CD4-positive, alpha-beta T cell treated with Interleukin-21 for 1 hour (primary cell): Measurements from ENCODE around the gene GPR12.
A peak's percentile ranks its signal among the peaks of the same experiment; 100 is the strongest.

Experiments used
- DNase-seq: peaks from one replicate; pipeline ENCODE4 v3.0.0-alpha.2; 2020

The GPR12 gene, protein sequence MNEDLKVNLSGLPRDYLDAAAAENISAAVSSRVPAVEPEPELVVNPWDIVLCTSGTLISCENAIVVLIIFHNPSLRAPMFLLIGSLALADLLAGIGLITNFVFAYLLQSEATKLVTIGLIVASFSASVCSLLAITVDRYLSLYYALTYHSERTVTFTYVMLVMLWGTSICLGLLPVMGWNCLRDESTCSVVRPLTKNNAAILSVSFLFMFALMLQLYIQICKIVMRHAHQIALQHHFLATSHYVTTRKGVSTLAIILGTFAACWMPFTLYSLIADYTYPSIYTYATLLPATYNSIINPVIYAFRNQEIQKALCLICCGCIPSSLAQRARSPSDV

DNA sequence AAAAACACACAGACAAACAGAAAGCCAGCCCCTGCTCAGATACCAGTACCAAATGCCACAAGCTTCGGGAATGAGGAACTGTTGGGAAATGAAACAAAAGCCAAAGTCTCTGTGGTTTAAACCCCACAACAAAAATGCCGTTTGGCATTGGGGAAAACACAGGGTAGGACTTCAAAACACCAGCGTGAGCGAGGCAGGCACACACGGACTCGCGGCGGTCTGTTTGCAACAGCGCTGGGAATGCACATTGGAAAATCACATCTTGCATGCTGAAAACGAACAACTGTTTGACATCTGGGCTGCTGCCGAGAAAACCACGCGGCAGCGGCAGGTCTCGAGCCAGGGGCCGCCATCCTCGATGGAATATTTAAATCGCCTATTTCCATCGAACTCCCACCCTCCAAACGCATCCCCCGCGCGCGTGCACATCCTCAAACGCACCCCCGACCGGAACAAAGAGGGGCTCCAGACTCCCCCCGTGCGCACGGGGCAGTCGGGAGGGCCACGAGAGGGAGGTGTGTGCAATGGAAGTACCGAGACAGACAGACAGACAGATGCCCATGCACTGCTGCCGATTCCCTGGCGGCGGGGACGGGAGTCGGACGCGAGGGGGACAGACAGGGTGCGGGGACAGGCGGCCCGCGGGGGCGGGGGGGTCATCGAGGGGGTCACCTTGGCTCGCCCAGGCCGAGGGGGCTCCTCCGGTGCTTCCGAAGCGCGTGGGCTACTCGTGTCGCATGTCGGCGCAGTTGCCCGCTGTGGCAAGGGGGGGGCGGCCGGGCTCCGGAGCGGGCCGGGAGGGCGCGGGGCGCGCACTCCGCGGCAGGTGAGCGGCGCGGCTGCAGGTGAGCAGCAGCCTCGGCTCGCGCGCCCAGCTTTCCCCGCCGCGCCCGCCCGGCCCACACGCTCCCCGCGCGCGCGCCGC is at the start of gene GPR12:
GPR12 (minus strand) TSS at position 880 of the 925 bp plus-strand sequence. CDS start 959 bp downstream, outside the sequence.
- DNase-seq: no peak

DNA sequence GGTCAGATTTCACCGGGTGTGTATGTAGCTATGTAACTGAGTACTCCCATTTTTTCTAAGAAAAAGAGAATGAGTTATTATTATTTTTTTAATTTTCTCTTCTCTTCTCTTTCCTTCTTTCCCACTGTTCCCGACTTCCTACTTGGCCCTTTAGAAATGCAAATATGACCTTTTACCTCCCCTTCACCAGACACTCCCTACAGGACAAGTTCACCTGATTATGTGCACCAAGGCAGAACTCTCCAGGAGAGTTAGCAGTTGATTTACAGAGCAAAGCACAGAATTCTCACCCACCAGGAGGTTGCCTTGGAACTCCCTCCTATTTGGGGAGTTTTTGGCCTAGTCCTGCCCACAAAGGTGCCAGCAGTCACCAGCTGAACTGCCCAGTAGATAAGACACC is 49.5 kb upstream of the GPR12 start:
- DNase-seq: no peak

DNA sequence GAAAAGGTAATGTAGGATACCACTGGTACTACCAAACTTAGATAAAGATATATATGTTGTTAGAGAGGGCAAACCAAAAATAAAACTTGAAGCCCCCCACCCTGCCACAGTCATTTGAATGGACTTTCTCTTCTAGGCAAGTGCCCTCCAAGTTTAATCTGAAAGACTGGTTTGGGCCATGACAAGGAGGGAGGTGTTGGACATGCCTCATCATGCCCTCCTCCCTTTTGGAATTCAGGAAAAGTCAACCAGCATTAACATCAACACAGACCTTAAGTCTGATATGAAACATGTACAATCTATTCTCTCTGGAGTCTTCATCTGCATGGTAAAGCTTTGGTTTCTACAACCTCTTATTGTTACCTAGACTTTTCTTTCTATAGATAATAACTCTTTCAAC is 46.3 kb upstream of the GPR12 start:
- no peak for DNase-seq

DNA sequence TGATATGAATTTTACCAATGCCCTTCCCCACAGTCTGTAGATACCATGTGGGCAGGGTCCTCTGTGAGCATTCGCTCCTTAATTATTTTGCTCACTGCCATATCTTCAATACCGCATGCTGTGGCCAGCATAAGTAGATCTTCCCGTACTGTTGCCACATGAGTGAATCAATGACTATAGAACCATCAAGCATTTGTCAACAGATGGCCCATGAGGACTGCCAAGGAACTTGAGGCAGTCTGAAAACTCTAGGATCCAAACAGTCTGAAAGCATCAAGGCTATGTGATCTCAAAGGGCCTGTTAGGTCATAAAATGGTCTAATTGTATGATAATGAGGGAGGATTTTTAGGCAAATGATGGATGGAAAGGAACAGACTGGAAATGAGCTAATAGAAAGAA is 27.4 kb upstream of the GPR12 start:
- DNase-seq: no peak

DNA sequence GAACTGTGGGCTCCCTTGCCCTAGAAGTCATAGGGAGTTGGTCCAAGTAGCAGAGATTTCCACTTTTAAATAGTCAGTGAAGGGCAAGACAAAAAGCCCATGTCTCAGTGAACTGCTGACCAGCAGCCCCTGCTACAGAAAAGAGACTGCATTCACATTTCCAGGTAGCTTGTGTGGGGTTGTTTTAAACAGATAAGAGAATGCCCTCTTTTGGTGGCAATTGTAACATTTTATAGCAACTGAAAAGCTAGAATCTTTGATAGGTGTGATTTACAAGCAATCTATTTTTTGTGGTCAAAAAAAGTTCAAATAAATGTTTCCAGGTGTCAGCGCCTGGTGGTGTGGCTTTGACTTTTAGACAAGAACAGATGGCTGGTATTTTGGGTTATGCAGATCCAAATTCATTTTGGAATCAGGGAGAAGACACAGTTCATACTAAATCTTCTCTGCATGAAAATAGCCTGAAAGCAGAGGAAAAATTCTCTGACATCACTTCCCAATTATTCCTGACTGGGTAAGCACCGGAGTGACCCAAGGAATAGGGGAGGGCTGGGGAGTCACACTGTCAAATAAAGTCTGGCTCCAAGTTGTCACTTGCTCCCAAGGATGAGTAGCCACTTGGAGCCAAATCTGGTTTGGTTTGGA is 26.2 kb upstream of the GPR12 start:
- DNase-seq: no peak

DNA sequence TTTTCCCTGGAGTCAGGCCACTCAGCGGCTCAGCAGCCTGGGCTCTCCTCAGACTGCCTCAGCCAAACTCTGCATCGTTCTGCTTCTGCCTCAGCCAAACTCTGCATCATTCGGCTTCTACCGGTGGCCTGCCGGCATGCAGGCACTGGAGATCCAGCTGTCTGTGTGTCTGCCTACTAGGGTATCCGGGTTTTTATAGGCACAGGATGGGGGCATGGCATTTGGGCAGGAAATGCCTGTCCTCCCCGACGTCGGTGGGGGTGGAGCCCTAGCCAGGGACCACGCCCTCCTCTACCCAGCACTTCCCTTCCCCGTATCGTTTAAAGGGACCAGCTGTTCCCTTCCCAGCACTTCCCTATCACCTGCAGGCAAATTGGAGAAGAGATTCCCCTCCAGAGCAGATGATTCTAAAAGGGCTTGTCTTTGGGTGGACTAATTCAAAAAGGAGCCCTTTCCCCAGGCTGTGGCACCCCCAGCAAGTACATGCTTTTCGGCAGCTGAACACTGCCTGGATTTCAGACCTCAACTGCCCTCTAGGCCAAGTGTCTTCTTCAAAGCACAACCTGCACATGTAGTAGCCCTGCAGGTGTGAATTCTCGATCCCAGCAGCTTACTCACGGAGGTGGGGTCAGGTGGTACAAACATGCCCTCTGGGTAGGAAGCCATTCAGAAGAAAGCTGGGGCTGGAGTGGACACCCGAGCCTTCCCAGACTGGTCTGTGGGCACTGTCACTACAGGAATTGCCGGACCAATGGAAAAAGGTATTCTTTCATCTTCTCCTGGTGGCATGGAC is 25.4 kb upstream of the GPR12 start:
- peak; percentile 80 for DNase-seq

DNA sequence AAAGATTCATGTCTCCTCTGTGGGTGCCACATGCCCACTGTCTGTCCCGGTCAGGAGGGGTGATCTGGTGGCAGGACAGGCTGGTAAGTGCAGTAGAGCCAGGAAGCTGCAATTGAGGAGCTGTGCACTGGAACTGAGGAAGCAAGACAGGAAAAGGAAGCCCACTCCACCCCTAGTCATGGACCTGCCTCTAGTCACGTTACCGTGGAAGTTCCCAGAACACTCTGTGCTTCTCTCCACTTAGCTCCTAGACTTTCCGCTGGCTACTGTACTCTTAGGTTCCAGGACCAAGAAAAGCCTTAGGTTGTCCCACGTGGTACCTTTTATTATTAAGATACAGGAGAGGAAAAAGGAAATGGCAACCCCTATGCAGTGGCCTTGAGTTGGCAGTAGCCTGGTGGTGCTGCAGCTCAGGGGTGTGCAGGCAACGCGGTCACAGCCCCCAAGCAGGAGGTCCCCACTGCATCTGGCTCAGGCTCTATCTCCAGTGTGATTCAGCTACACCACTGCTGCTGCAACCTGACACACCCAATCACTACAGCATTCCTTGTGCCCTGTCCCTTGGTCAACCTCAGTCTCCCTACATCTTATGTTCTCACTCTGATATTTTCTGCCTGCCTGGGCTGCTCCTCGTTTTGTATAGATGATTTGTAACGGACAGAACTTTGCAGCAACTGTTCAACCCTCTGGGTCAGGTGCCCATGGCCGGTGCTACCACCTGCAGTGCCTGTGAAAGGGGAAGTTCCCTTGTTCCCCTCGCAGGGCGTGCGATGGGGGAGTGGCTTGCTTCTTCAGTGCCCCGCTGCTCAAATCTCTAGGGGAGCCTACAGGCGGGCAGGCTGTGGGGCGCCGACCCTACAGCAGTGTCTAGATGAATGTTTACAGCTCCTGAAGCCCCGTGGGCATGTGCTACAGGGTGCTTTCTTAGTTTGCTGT is 24.4 kb upstream of the GPR12 start:
- DNase-seq: peak; percentile 13

DNA sequence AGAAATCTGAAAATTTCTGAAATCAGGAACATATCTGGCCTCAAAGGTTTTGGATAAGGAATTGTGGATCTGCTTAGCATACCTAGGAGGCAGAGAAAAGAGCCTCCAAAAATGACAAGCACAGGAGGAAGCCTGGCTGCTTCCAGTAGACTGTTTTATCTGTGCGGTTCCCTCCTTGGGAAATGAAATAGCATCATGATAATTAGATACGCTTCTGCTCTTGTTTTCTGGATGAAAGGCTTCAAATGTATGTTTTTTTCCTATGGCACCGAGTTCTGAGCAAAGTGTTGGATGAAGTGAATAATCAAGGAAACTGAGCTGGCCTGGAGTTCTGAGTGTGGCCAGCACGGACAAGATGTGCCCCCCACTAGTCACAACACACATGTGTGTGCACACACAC is 19.8 kb upstream of the GPR12 start:
- DNase-seq: no peak

DNA sequence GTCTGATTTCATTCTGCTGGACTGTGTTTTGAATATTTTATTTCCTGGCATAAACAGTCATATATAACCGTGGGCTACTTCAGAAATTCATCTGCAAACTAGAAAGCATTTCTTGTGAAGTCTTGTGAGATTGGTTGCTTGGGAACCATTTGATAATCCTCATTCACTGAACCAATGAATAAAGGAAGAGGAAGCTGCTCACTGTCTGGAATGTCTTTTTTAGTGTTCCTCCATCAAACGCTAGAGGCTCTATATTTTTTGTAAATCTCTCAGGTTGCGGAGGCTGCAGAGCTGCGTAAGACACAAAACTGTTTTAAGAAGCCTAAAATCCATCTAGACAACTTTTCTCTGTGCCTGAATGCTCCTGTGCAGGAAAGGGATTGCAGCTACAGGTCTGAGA is 18.7 kb upstream of the GPR12 start:
- DNase-seq: no peak

DNA sequence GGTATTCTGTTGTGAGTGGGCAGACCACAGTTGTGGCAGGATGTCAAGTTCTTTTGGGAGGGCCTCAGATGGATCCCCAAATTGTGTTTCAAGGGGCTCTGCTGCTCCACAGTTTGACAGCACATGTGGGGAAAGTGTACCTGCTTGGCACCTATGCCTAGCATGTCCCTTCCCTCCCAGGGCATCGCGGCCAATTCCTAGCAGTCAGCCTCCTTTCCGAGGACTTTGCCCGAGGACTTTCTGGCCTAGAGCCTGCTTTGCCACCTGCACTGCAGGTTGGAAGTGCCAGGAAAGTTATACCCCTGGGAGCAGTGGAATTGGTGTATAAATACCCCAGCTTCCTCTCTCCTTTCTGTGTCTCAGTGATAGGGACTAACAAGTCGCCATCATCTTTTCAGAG is 11.9 kb upstream of the GPR12 start:
- DNase-seq: no peak

DNA sequence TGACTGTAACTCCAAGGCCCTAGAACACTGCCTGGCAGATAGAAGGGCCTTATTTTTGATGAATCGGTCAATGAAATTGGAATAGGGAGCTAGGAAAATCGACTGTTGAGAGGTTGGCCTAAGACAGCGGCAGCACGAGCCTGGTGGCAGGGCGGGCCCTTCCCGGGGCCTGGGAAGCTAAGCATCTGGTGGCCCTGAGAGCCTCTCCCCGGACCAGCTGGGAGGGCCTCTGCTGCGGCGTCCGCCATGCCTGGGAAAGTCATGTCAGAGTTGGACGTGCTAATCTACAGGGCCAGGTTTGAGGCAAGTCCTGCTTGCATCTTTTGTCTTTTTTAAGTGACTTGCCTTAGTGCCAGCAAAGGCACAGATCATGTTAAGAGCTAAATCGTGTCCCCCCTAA is 11.2 kb upstream of the GPR12 start:
- DNase-seq: no peak

DNA sequence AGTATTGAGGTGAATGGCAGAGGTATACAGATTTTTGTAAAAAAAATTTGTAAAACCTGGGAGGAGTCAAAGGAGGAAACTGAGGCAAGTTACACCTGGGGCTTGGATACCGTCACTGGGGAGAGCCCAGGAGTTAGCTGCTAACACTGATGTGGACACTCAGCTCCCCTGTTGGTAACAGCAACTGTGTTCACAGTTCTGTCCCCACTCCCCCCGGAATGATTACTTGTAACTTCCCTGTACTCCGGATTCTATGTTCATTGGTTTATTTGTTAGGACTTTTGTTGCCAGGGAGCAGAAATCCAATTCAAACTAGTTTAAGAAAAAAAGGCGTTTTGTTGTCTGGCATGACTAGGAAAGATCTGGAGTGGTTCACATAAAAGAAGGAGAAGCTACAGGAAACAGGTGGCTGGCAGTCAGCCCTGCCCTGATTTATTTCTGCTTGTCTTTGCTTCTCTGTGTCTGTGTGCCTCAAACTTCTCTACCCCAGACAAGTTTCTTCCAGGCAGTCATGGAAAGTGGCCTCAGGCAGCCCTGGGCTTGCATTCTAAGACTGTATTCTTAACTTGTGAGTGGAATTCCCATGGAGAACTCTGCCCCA is 2.3 kb upstream of the GPR12 start:
- DNase-seq: no peak

DNA sequence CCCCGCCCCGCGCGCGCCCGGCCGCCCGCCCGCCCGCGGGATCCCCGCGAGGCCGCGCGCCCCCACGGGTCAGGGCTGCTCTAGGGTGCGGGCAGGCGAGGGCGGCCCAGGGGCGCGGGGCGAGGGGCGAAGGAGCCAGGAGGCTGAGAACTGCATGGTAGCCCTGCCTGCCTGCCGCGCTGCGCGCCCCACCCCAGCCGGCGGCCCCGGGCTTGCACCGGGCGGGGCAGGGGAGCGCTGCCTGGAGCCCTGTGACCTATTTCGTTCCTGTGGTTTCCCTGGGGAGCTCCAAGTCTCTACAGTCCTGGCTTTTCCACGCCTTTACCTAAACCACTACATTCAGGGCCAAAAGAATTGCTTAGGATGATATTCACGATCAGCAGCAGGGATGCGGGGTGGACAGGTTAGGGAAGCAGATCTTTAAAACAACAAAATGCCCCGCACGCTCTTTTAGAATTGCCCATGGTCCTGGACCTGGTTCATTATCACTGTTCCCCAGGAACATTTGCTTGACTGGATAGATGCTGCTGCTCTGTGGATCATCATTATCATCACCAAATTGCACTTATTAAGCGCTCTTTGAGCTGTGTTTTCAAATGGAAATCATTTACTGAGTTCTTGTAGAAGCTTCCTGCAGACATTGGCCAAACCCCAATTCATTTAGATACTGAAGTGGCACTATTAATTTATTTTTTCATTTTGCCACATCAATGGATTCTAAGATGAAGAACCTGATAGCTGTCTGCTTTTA is 421 bp upstream of the GPR12 start:
- no peak for DNase-seq

DNA sequence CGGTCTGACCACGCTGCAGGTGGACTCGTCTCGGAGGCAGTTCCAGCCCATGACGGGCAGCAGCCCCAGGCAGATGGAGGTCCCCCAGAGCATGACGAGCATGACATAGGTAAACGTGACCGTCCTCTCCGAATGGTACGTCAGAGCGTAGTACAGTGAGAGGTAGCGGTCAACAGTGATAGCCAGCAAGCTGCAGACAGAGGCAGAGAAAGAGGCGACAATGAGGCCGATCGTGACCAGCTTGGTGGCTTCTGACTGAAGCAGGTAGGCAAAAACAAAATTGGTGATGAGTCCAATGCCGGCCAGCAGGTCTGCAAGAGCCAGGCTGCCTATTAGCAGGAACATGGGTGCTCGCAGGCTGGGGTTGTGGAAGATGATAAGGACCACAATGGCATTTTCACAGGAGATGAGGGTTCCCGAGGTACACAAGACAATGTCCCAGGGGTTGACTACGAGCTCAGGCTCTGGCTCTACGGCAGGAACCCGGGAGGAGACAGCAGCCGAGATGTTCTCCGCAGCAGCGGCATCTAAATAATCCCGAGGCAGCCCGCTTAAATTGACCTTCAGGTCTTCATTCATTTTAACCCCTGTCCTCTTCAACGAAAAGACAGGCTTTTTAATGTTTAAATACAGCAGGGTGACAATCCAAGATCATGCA is 1.2 kb downstream of the GPR12 start:
- no peak for DNase-seq

DNA sequence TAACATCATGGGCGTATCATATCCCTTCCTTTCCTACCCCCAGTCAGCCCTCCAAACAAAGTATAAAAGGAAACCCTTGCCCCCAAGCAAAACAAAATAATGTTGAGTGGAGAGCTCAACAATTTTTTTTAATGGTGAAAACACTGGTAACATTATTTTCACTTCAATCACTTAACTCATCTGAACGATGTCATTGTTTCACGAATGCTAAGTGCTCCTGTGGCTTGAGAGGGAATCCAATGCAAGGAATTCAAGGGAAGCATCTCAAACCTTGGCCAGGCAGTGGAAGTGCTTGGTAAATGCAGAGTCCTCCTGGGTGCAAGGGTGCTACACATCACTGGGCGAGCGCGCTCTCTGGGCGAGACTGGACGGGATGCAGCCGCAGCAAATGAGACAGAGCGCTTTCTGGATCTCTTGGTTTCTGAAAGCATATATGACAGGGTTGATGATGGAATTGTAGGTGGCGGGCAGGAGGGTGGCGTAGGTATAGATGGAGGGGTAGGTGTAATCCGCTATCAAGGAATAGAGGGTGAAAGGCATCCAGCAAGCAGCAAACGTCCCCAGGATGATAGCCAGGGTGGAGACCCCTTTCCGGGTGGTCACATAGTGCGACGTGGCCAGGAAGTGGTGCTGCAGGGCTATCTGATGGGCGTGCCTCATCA is 2.0 kb downstream of the GPR12 start:
- DNase-seq: no peak

DNA sequence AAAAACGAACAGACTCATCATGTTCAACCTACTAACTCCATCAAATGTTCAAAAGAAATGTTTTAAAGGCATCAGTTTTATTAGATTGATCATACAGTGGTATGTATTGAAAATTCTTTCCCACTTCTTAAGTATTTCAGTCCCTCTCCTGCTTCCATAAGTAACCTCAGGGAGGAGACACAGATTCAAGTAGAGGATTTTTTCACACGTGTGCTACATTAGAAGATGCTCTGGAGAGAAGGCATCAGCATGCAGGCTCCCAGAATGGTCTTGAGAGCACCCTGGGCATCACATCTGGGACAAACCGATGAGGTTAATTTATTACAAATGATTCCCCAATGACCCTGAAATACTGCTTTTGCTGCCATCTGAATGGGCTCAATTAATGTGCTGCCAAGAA is 3.6 kb downstream of the GPR12 start:
- no peak for DNase-seq

DNA sequence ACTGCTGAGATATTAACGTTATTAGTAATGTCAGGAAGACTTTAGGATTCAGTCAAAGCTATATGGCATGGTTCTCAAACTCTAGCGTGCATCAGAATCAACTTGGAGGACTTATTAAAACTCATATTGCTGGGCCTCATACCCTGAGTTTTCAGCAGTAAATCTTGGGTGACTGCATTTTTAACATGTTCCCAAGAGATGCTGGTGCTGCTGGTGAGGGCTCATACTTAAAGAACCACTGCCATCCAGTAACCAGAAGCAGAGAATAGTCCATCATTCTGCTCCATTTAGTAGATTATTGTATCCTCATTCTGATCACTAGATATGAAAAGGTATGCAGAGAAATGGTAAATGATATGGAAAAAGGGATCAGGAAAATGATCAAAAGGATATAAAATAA is 7.9 kb downstream of the GPR12 start:
- DNase-seq: no peak

DNA sequence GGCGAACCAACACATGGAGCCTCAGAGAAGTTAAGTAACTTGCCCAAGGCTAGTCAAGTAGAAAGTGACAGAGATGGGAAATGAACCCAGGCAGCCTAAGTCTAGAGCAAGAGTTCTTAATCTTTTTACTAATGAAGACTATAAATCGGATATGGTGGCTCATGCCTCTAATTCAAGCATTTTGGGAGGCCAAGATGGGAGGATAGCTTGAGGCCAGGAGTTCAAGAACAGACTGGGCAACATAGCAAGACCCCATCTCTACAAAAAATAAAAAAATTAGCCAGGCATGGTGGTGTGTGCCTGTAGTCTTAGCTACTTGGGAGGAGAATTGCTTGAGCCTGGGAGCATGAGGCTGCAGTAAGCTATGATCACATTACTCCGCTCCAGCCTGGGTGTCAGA is 10.7 kb downstream of the GPR12 start:
- DNase-seq: no peak

DNA sequence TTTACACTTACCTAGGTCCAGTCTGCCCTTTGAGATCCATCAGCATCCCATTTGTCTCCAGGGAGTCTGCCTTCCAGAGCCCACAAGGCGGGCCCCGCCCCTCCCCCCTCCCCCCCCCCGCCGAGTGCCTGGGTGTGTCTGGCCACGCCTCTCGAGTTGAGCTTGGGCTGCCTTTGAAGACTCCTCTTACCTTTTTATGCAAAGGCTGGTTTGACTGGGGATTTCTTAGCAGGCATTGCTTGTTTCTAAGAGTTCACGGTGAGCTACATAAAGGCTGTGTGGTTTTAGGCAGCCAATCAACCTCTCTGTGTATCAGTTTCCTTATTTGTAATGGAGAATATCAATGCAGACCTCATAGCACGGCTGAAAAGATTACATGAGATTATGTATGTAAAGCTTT is 11.3 kb downstream of the GPR12 start:
- DNase-seq: no peak
